GM12872 (cell line): ENCODE data around the gene RALB.

Source experiments
- TF ChIP-seq, protein P1 (sequence below): IDR thresholded peaks from 3 replicates; pipeline ENCODE4 v1.5.1; 2011; ENCODE audit warnings: low read depth, mild to moderate bottlenecking, low read length, moderate library complexity; ENCODE audit not compliant: insufficient read depth

Gene RALB

GRCh38 chr2:120305937-120306490 lies 53.4 kb downstream of the RALB start:
- TF ChIP-seq, protein P1, sequence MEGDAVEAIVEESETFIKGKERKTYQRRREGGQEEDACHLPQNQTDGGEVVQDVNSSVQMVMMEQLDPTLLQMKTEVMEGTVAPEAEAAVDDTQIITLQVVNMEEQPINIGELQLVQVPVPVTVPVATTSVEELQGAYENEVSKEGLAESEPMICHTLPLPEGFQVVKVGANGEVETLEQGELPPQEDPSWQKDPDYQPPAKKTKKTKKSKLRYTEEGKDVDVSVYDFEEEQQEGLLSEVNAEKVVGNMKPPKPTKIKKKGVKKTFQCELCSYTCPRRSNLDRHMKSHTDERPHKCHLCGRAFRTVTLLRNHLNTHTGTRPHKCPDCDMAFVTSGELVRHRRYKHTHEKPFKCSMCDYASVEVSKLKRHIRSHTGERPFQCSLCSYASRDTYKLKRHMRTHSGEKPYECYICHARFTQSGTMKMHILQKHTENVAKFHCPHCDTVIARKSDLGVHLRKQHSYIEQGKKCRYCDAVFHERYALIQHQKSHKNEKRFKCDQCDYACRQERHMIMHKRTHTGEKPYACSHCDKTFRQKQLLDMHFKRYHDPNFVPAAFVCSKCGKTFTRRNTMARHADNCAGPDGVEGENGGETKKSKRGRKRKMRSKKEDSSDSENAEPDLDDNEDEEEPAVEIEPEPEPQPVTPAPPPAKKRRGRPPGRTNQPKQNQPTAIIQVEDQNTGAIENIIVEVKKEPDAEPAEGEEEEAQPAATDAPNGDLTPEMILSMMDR, result no peak

- TF ChIP-seq, protein P1, result no peak
Observed at GRCh38 chr2:120307482-120307881, 54.8 kb downstream of the RALB start.

DNA sequence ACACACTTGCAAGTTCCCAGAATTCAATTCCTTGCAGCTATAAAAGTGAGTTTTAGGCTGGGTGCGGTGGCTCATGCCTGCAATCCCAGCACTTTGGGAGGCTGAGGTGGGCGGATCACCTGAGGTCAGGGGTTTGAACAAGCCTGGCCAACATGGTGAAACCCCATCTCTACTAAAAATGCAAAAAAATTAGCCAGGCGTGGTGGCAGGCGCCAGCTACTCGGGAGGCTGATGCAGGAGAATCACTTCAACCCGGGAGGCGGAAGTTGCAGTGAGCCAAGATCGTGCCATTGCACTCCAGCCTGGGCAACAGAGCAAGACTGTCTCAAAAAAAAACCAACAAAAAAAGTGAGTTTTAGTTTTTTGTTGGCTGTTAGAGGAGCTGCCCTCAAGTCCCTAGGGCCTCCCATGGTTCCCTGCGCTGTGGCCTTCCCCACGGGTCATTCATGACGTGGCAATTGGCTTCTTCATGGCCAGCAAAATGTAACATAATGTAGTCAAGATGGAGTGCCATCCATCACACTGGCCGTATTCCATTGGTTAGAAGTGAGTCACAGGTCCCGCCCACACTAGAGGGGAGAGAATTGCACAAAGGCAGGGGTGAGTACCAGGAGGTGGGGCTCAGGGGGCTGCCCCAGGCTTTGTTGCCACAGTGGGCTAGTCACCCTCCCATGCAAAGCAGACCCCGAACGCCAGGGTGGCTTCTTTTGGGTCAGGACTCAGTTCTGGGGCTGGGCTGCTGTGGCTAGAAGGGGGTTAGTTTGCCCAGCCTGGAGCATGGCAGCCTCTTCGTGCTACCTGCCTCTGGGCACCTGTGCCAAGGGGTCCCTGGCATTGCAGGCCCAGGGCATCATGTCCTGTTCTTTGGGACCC lies 55.6 kb downstream of the RALB start:
- TF ChIP-seq, protein P1, result no peak

GRCh38 chr2:120310136-120310535 lies 57.5 kb downstream of the RALB start:
- TF ChIP-seq, protein P1, result no peak

DNA sequence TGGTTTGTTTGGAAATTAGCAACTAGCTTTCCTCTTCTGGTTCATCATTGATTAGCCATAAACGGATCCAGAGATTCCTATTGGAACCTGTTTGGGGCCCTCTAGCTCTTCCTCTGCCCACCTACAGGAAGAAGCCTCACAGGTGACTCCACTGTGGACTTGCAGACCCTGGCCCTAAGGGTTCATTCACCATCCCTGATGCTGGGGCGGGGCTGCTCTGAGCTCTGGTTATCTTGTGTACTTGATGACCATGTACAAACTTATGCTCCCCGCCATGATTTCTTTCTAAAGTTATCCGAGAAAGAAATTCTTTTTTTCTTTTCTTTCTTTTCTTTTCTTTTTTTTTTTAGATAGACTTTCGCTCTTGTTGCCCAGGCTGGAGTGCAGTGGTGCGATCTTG lies 59.4 kb downstream of the RALB start:
- TF ChIP-seq, protein P1, result no peak

DNA sequence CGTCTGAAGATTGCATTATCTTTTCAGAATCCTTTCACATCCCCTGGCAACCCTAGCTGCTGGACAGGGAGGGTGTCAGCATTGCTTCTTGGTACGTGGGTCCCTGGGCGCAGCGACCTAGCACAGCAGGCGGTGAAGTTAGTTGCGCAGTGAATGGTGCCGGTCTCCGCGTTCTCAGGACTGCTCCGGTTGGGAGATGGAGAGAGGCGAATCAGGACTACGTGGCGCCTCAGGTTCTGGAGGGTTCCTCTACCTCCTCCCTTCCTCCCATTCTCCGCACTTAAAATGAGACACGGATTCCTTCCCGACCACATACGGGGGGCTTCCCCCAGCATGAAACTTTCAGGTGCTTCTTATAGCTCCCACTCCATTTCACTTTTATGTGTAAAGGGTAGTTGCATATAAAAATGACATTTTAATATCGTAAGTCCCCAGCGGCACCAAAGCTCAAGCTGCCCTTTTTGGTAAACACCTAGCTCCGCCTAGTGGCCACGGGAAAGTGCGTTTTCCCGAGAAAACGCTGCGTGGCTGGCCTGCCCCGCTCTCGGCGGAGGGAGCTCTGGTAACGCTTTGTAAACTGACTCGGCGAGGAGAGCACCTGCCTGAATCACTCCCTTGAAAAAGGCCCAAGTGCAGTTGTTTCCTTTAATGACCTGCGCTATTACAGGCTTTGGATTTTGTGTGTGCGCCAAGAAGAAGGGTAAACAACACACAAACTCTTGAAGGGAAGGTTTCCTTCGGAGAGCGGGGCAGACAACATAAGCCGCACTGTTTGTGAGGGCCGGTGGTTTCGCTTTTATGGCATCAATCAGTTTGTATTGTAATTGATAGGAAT lies 60.4 kb downstream of the RALB start:
- TF ChIP-seq, protein P1, result peak; percentile 88
